HG03565 (cell line): ENCODE measurements around the gene EEF2.

Source experiments
- ATAC-seq: cut with Tn5 transposase; IDR thresholded peaks from one replicate; pipeline ENCODE4 v1.9.1; 2021; ENCODE audit warnings: mild to moderate bottlenecking, moderate library complexity; ENCODE audit not compliant: unreplicated experiment

Gene EEF2

DNA sequence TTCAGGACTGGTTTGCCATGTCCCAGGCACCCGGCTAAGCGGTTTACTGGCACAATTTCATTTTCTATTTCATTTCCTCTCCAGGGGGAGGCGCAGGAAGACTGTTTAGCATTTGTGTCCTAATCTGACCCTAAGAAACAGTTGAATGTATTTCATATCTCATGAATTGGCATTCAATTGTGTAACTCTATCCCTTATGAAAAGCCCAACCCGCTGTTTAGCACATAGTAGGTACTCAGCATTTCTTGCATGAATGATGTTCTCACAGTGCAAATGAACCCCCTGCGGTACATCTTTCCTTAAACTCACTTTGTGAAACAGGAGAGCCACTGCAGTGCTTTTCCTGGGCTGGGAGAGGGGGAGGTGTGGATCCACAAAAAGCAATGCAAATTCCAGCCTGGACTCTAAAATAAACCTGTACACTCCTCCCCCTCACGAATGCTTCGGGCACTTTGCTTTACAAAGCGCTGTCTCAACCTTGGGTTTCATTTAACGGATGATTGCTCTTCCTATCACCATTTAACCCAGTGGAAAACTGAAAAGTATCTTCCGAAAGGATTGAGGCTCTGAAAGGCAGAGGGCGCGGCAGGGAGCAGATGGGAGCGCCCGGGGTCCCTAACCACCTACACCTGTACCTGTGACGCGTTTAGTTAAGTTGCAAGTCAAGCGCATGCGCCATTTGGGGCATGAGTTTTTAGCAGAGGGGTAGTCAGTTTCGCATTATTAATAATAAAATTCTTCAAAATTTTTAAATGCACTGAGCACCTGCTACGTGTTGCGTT lies 1.2 kb upstream of the EEF2 start:
- ATAC-seq, result no peak

DNA sequence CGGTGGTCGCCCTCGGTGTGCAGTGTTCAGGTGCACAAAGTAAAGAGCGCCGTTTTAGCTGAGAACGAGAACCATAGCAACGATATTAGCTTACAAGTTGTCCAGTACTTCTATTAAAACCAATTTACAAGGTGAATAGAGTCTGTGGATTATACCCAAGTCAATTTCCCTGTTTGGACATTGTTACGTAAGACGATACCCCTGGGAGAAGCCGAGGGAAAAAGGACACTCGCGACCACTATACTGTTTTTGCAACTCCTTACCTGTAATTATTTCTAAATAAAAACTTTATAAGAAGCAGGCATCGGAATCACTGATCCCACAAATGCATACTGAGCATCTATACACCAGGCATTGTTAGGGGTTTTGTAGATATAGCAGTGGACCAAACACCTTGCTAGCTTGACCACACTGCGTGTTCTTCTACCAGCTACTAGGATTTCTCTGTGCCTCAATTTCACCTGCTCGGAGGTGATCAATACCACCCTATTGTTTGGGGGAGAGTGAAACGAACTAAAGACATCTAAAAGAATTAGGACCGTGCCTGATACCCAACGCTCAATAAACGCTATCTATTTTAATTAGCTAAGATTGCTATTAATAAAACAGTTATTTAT lies 488 bp upstream of the EEF2 start:
- ATAC-seq, result no peak

DNA sequence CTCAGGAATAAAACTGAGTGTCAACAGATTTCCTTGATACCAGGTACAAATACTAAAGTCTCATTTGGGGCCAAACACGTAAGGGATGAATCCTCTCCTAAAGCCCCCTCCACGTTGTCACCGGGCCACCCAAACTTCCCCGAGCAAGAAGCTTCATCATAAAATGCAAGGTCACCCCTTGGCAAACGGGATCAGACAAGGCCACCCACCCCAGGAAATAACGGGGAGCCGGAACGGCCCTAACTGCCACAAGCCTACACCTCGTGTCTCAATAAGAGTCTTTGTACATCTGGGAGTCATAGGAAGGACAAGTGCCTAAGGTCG lies 717 bp downstream of the EEF2 start:
- ATAC-seq, result no peak

DNA sequence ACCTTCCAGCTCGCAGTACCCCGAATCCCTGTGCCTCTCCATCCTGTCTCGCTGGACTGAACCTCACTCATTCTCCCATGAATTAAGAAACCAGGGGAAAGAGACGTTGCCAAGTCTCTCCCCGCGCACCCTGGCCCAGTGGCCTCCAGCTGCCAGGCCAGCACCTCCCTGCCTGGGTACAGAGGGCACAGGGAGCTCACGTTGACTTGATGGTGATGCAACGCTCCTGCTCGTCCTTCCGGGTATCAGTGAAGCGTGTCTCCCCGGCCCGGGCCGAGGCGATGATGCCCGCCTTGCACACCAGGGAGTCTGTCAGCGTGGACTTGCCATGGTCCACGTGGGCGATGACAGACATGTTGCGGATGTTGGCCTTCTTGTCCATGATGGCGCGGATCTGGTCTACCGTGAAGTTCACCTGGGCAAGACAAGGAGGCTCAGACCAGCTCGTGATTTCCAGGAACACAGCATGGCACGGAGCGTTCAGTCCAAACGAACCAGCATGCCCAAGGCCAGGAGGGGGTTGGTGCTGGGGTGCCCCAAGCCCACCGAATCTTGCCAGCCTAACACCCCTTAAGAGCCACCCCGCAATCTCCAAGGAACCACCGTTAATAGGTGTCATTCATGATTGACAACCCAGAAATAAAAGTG lies 1.2 kb downstream of the EEF2 start:
- no peak for ATAC-seq

DNA sequence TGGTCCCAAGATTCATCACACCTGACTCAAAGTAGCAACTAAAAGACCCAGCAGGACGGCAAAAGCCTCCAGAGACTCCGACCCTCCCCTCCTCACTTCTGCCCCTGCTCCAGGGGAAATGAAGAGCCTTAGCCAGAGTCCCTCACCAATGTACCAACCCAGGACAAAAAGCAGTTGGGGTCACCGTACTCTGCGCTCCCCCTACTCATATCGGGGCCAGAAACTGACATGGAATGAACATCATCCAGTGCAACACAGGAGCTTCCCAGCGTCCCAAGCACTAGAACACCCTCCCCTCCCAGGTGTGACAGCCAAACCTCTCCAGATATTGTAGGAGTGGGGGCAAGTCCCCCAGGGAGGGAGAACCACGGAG lies 1.7 kb downstream of the EEF2 start:
- no peak for ATAC-seq

DNA sequence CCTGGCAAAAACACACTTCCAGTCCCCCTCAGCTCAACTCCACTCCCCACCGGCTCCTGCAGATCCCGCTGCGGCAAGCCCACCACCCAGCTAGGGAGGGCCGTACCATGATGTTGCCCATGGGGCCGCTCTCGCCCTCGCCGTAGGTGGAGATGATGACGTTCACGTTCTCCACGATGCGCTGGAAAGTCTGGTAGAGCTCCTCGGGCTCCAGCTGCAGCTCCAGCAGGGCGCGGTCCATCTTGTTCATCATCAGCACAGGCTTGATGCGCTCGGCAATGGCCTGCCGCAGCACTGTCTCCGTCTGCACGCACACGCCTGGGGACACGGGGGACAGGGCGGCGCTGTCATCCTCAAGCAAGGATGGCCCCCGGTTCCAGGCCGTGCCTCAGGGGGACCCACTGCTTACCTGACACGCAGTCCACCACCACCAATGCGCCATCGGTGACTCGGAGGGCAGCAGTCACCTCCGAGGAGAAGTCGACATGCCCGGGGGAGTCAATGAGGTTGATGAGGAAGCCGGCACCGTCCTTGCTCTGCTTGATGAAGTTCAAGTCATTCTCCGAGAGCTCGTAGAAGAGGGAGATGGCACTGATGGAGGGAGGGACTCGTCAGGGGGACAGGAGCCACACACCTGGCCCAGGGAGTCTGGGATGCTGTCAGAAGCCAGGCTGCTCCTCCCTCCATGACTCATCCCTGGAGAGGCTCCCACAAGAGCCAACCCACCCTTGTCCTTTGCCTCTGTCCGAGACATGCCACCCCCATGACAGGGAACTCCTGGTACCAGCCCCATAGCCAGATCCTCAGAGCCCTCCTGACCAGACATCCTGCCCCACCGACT lies 2.3 kb downstream of the EEF2 start:
- no peak for ATAC-seq

DNA sequence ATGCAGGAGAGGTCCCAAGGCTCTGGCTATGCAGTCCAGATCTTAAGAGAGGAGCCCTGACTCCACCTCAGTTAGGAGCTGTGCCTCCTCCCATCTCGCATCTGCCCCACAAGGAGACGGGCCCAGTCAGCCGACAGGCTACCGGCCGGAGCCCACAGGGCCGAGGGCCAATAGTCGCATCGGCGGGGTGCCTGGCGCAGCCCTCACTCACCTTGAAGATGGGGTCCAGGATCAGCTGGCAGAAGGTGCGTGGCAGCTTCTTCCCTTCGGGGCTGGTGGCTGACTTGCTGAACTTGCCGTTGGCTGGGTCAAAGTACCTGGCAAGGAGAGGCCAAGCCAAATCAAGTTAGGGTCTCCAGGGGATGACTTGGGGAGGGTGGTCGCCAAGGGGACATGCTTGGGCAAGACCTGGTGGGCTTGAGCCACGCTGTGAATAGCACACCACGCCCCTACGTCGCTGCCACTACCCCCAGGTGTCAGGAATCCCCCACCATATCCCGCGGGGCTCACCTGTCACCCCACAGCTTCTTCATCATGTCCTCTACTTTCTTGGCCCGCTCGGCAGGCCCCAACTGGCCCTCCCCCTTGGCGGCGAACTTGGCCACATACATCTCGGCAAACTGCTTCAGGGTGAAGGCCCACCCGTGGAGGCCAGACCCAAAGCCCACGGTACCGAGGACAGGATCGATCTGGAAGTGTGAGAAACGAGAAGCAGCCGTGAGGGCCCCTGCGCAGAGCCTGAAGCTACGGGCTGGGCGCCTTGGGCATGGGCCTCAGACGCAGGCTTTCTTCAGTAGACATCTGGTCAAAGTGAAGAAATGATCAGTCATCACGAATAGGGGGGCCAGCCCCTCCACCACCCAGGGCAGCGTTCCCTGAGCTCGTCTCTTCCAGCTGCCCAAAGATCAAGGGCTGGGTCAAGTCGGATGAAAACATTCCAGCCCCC lies 3.3 kb downstream of the EEF2 start:
- ATAC-seq, result no peak

DNA sequence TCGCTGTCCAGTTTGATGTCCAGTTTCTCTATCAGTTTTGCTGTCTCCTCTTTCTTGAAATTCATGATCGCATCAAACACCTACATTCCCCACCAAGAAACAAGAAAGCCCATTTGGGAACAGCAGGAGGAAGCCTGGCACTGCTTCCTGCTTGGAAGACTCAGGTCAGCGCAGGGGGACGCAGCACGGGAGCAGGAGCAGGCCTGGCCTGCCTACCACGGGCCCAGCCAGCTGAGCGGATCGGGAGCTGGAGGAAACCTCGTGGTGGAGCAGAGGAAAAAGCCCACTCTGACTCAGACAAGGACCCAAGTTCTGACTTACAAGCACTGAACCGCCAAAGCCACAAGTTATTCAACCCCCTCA lies 3.9 kb downstream of the EEF2 start:
- ATAC-seq, result no peak

DNA sequence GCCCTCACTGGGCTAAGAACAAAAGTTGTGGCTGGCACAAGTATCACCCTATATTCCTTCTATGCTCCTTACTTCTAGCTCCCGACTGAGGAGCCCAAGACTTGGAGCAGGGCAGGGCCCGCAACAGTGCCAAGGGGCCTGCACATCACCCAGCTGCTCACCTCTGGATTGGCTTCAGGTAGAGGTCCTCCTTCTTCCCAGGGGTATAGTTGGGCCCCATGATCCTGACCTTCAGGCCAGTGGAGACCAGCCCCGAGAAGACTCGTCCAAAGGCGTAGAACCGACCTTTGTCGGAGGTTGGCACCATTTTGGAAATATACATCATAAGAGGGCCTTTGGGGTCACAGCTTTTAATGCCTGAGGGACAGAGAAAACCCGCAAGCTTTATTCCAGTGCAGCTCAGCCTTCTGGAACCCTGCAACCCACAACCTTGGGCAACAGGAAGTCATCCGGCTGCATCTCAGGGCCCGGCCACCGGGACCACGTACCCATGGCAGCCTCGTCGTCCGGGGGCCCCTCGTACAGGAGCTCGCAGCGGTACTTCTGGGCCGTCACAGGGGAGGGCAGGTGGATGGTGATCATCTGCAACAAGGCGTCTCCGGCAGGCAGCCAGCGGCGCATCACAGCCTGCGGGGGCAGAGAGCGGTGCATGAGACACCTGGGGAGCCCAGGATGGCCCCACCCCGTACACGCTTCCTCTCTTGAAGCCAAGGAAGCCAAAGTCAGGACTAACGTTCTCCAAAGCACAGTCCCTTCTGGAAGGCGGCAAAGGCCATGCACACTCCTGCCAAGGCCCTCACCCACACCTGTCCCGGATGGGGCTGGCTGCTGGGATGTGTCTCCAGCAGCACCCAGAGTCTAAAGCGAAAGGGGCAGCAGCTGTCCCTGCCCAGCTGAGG lies 4.7 kb downstream of the EEF2 start:
- ATAC-seq, result no peak

DNA sequence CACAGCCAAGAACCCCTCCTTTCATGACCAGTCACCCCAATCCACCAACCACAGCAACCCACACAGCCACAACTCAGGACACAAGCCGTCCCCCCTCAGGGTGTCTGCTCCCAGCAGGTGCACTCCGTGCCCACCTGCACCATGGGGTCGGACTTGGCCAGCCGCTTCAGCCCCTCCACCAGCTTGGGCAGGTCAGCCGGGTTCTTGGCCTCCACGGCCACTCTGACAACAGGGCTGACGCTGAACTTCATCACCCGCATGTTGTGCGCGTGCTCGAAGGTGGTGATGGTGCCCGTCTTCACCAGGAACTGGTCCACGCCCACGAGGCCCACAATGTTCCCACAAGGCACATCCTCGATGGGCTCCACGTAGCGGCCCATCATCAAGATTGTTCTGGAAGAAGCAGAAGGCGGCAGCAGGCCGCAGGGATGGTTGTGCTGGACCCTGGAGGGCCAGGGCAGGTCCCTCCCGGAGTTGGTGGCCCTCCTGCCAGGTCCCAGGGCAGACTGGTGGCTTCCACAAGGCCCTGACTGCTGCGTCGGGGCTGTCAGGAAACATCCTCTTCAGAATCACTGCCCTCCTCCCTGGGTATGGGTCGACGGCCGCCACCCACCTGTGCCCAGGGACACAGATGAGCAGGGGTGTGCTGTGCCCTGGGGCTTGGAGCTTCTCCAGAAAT lies 5.5 kb downstream of the EEF2 start:
- no peak for ATAC-seq

DNA sequence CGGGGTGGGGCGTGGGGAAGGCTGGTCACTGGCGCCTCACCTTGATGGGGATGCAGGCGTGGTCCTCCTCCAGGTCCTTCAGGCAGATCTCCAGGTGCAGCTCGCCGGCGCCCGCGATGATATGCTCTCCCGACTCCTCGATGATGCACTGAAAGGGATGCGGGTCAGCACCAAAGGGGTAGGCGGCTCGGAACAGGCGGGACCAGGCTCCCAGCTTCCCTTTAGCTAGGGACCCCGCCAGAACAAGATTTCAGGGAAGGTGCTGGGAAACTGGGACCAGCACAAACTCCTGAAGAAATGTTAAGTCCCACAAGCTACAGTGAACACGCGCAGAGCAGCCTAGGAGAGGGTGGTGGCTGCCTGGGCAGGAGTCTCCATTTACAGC lies 6.0 kb downstream of the EEF2 start:
- ATAC-seq, result no peak

DNA sequence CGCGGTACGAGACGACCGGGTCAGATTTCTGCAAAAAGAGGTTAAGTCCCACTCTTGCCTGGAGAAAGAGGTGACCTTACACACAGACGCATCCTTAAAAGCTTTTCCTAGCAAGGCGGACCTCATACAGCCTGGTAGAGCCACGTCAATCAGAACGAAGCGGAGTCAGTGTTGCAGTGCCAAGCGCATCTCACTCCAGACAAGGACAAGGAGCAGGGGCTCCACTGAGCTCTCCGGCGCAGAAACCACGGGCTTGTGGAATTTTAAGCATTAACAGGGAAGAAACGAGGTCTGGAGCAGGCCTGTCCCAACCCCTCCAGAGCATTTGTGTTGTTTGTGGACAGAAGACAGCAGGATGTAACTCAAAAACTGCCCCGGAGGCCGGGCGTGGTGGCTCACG lies 7.1 kb downstream of the EEF2 start:
- no peak for ATAC-seq

DNA sequence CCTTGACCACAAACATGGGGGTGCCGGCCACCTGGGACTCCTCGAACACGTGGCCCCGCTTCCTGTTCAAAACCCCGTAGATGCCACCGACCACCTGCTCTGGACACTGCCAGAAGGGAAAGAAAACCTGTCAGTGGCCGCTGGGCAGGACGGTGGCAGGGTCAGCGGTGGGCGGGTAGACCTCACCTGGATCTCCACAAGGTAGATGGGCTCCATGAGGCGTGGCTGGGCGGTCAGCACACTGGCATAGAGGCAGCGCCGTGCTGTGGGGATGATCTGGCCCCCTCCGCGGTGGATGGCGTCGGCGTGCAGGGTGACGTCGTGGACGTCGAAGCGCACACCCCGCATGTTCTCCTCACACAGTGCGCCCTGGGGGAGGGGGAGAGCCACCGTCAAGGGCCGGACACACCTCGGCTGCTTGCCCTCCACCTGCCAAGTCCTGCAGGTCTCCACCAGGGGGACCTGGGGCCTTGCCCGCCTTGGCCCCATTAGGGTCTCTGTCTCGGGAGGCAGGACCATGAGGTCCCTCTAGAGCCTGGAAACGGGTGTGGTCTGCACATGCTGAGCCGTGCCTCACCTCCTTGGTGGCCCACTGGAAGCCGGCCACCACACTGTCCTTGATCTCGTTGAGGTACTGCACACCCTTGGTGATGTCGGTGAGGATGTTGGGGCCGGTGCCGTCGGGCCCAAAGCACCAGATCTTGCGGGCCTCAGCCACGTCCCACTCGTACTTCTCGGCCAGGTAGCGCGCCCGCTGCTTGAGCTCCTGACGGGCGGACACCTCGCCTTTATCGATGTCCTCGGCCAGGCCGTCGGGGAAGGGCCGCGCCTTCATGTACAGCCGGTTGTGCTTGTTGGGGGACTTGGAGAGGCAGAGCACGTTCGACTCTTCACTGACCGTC lies 7.8 kb downstream of the EEF2 start:
- ATAC-seq, result no peak

DNA sequence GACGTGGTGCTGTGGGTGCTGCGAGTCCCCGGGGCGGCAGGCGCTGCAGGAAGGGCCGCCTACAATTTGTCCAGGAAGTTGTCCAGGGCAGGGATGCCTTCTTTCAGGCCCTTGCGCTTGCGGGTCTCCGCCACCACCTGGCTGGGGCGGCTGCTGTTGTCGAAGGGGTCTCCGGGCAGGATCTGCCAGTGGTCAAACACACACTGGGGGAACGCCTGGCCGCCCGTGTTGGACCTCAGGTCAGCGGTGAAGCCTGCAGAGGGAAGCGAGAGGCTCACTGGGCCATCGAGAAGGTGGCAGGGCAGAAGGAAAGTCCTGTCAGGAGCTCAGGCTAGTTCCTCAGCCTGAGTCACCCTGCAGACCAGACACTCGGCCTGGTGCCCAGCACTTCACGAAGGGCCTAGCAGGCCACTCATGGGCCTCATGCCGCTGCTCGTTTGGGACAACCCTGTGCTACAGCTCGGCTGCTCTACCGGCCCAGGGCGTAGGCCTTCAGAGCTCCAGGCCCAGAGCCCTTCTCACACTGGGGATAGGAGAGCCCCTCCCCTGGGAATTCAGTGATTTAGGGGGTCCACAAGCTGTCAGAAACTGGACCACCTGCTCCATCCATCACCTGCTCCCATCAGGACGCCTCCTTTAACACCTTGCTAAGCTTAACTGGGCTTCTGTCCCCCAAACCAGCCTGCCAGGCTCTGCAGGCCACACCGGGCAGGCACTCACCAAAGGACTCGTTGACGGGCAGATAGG lies 8.6 kb downstream of the EEF2 start:
- ATAC-seq, result no peak

DNA sequence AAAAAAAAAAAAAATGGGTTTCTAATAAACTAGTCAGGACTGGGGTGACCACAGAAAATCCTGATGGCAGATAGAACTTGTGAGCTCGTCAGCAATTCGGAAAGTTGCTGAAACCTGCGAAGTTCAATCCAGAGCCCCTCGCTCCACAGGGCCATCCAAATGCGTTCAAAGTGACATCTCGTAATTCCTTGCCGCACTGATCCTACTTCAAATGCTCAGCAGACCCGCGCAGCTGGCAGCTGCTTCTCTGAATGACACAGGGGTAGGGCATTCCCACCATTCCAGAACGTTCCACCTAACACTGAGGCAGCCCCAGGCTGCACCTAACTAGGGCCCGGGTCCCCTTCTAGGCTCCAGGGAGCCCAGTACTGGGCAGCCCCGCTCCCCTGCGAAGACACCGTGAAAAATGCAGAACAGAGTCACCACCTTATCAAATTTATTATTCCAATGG lies 9.6 kb downstream of the EEF2 start:
- ATAC-seq, result no peak

DNA sequence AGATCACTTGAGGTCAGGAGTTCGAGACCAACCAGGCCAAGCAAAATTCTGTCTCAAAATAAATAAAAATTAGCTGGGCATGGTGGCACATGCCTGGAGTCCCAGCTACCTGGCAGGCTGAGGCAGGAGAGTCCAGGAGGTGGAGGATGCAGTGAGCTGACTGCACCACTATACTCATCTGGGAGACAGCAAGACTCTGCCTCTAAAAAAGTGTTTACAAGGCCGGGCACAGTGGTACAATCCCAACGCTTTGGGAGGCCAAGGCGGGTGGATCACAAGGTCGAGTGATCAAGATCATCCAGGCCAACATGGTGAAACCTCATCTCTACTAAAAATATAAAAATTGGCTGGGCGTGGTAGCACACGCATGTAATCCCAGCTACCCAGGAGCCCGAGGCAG lies 10.1 kb downstream of the EEF2 start:
- no peak for ATAC-seq
